ENCODE data around the gene SPDEF.

SPDEF gene

GRCh38 chr6:34538581-34538980 lies 17.5 kb downstream of the SPDEF start:
- POLR2A ChIA-PET: no interaction called here
- no peak for DNase-seq (ENCODE audit: extremely low spot score)
- CTCF ChIA-PET: no interaction called here
- TF ChIP-seq CTCF (IDR thresholded peaks at IDR 0.05; ENCODE audit: control extremely low read depth, extremely low read depth, low read depth, missing control alignments): no peak

DNA sequence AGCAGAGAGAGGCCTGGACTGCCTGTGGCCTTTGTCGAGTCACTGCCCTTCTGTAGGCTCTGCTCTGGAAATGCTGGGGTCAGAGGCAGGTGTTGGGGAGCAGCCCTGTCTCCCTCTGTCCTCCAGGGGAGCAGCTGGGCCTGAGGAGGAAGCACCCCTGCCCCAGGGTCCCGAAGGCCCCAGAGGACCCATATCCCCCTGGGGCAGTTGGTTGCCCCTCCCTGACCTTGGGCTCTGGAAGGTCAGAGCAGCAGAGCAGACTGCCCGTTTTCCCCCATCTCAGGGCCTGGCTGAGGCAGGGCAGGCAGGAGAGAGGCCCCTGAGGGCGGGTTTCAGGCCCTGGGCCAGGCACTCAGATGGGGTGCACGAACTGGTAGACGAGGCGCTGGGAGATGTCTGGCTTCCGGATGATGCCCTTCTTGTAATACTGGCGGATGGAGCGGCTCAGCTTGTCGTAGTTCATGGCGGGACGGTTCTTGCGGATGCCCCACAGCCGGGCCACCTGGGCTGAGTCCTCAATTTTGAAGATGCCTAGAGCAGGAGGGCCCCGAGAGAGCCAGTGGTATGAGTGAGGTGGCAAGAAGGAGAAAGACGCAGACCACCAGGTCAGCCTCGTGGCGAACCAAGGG lies 18.1 kb downstream of the SPDEF start:
- CTCF ChIA-PET: no interaction called here

GRCh38 chr6:34536959-34537848 lies 18.9 kb downstream of the SPDEF start:
- DNase-seq (ENCODE audit: extremely low spot score): no peak
- no peak for TF ChIP-seq CTCF (IDR thresholded peaks at IDR 0.05; ENCODE audit: control extremely low read depth, extremely low read depth, low read depth, missing control alignments)
- CTCF ChIA-PET: no interaction called here
- POLR2A ChIA-PET: no interaction called here

More for the DNA sequence above, 18.1 kb downstream of the SPDEF start:
- no peak for TF ChIP-seq CTCF (IDR thresholded peaks at IDR 0.05; ENCODE audit: control extremely low read depth, extremely low read depth, low read depth, missing control alignments)
- DNase-seq (ENCODE audit: extremely low spot score): no peak
- POLR2A ChIA-PET: no interaction called here

GRCh38 chr6:34536251-34536958 lies 19.7 kb downstream of the SPDEF start:
- ChIA-PET POLR2A (no interaction called here), CTCF (no interaction called here)
- TF ChIP-seq CTCF (IDR thresholded peaks at IDR 0.05; ENCODE audit: control extremely low read depth, extremely low read depth, low read depth, missing control alignments): no peak
- no peak for DNase-seq (ENCODE audit: extremely low spot score)

DNA sequence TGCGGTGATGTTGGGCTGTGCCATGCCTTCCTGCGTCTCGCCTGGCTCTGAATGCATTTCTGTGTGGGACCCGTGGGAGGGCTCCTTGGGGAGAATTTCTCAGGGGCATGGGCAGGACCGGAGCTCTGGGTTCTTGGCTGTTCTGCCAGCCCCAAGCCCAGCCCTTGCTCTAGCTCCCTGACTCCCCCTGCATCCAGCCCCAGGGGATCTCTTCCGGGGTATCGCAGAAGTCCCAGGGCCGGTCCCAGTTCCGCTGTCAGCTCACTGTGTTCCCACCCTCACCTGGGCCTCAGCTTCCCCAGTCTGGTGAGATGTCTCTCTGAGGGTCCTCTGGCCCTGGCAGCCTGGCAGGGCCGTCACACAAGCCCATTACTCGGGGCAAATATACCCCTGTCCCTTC lies 20.5 kb downstream of the SPDEF start:
- DNase-seq (ENCODE audit: extremely low spot score): no peak
- ChIA-PET POLR2A (no interaction called here), CTCF (no interaction called here)
- TF ChIP-seq CTCF (IDR thresholded peaks at IDR 0.05; ENCODE audit: control extremely low read depth, extremely low read depth, low read depth, missing control alignments): no peak

- ChIA-PET POLR2A (no interaction called here), CTCF (no interaction called here)
Observed at GRCh38 chr6:34535199-34535598, 20.9 kb downstream of the SPDEF start.

More at GRCh38 chr6:34535199-34535598, 20.9 kb downstream of the SPDEF start:
- TF ChIP-seq CTCF (IDR thresholded peaks at IDR 0.05; ENCODE audit: control extremely low read depth, extremely low read depth, low read depth, missing control alignments): no peak
- DNase-seq (ENCODE audit: extremely low spot score): no peak
